ENCODE measurements around the gene GRID2.
"Not testable (repeated sequence)": the region's sequence is repeated elsewhere in the genome, so short reads cannot be mapped to it uniquely, and the experiment has no call there.

GRID2 gene

DNA sequence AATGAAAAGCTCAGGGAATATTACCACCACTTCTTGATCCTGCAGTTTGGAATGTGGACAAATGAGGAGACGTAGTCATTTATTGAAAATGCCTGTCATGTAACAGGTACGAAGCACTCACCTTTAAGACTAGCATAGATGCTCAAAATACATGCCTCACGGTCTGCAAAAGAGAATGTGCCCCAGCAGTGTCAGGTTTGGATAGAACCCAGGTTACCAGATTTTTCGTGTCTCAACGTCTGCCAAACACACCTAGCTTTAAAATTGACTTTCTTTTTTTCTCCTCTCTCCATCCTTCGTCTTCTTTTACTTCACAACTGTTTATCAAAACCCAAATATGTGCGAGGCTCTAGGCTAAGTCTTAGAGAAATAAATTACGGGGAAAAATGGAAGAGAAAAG lies 918.0 kb downstream of the GRID2 start:
- DNase-seq, result no peak

DNA sequence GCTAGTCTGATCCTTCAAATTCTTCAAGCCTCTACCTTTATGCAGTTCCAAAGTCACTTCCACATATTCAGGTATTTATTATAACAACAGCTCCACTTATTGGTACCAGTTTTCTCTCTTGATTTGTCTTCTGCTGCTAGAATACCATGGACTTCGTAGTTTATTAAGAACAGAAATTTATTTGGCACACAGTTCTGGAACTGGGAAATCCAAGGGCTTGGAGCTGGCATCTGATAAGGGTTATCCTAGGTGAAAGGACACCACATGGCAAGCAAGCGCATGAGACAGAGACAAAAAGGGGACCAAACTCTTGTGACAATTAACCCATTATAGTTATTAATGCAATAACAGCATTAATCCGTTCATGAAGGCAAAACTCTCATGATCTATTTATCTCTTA lies 924.3 kb downstream of the GRID2 start:
- no peak for DNase-seq

DNA sequence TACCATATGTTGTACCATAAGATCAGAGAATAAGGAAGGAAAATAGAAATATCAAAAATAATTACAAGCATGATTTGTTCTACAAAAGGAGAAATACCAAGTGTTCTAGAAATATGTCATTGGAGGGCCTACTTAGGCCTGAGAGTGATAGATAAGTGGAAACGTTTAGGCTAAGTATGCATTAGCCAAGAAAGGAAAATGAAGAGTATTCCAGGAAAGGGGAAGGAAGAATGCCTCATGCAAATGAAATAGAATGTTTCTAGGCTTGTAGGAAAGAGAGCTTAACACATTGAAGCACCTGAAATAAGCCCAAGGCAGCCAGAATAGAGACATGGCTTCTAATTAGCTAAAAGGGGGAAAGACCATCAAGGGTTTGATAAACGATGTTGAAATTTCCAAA lies 929.1 kb downstream of the GRID2 start:
- no peak for DNase-seq

DNA sequence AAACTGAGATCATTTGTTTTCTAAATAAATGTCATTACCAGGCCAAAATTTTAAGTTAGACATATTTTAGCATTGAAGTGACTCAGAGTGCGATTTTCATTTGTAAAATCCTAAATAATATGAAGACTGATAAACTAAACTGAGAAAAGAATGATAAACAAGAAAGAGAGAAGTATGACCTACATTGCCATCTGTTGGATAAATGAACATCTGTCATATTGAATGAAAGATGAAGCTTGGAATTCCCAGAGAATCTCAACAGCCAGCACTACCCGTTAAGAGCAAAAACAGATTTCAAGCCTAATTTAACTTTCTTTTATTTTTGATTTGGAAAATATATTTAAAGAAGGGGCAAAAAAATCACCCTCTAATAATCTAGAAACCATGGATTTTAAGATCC lies 933.8 kb downstream of the GRID2 start:
- peak; percentile 75 for DNase-seq

DNA sequence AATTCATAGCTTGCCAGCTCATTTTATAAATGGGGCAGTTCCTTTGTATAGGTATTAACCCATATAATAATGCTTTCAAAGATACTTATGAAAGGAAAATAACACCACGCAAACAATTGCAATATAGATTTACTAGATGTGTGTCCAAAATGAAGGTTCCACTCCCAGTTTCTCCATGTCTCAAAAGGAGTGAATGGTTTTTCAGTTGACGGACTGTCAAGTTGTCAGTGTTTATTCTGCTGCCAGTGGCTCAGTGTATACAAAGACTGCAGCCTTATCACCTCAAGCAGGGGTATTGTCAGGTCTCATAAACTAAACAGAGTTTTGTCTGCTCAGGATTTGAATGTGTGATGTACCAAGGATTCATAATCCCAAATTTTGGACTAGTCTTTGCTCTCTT lies 939.5 kb downstream of the GRID2 start:
- no peak for DNase-seq

DNA sequence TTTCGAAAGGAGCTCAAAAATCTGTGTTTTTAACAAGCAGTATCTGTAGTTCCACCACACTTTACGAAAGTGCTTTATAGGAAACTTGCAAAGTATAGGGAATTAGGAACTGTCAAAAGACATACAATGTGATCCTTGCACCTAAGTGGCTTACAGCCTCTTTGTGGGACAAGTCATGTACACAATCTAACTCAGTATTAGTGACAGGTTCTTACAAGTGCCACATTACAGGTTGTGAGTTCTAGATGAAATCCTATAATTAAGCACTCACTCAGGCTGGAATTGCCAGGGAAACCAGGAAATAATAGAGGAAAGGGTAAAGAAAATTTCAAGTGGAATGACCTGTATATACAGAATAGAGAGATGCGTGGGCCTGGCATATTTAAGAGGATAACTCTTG lies 957.4 kb downstream of the GRID2 start:
- DNase-seq, result no peak

DNA sequence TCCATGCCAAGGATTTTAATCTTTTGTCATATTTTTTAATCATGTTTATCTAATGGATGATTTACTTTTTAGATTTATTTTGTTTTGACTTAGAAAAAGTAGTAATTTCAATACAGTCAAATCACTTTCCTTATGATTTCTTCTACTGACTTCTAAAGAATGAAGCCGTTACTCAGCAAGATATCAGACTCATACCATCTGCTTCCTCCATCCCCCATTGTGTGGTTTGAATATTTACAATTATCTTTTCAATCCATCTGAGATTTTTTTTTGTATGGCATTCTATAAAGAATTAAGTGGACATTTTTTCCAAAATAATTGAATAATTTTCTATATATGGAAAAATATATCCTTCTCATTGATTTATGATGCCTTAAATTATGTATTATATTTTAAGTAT lies 959.4 kb downstream of the GRID2 start:
- DNase-seq, result peak; percentile 19

DNA sequence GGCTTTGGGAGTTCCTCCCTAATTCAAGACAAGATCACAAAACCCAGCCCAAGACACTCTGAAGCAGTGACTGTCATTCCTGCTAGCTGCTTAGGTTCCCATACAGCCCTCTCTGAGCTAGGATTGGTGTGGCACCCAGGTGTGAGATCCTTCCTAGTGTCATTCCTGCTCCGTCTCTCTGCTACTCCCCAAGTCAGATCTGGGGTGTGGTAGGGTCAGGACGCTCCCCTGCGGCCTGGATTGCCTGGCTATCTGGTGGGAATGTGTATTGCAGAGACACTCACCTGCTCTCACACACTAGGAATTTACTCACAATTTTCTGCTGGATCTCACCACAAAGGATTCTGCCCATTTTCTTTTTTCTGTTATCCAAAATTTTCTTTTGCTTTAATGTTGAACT lies 964.0 kb downstream of the GRID2 start:
- no peak for DNase-seq

DNA sequence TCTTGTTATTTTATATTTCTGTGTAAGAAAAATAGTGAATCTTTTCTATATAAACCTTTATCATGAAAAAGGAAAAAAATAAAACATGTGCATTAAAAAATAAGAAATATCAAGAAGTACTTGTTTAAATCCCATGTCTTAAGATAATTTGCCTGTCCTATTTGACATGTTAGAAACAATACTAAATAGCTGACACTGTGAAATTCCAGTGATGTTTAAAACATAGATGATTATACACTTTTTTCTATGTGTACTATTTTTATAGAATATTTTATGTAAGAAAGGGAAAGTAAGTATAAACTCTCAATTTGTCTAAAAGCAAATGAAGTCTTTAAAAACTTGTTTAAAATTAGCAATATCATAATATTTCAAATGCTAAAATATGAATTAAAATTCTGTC lies 981.6 kb downstream of the GRID2 start:
- no peak for DNase-seq

DNA sequence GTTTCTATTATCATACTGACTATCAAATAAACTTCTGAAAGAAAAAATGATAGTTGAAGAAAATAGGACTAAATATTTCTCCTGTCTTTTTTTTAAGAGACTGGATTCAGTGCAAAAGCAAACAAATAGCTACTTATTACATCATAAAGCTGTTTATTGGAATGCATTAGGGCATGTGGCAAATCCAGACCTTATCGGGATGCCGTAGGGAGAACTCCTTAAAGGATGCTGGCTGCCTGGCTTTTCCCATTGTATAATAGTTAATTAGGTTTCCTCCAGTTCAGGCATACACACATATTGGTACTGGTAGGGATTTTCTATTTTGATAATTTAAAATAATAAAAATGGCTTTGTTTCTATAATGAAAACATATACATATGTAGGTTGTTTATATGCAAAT lies 985.5 kb downstream of the GRID2 start:
- DNase-seq, result no peak

DNA sequence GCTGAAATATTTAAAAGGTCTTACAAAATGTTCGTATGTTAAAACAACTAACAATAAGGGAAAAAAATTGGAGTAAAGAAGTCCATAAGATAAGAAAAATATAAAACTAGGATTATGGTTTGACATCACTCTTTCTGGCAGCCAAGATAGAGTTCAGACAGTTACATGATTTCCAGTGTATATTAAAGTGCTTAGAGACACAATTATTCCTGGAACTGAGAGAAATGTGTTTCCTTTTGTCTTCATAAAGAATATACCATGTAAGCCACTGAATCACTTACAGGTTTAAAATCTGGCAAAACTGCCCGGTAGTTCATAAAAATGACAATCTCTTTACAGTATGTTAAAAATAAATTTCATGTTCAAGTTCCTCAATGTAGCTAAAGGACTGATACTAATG lies 986.1 kb downstream of the GRID2 start:
- no peak for DNase-seq

DNA sequence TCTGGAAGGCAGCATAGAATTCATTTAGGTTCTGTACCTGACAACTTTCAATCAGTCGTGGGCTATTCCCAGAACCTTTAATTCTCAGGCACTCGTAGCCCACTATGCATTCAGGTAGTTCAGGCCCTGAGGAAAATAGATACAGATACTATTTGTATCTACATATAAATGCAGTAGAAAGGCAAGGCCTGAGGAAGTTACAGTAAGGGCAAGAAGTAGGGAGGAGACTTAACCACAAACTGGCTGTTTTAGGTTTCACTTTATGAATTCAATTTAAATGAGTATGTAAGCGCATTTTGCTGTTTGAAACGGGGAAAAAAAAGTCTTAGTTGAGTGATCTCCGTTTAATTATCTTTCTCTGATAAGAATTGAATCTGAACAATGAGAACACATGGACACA lies 995.4 kb downstream of the GRID2 start:
- DNase-seq, result no peak

DNA sequence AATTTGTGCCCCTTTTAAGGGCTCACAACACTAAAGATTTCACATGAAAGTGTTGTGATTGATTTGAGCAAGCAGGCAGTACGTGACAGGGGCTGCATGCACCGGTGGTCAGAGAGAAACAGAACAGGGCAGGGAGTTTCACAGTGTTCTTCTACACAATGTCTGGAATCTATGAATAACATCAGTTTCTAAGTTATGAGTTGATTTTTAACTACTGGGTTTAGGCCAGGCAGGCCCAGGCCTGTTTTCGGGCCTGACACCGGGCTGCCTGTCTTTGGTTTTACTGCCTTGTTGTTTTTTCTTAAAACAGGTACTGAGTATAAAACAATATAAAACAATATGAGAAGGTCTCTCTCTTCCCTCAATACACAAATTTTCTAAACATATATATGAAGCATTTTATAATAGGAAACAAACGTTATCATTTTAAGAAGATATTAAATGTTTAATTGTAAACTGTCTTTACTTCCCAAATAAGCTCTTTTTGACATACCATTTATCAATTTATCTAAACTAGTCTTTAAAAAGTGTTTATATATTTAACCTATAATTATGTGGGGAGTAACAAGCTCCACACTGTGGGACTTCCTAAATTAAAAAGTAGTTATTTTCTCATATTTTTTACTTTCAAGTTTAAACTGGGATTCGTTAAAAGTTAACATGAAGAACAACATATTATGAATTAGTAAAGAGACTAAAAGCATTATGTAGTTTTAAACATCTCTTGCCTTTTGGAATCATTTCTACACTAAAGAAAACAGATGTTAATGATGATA lies 997.2 kb downstream of the GRID2 start:
- not testable (repeated sequence) for DNase-seq

DNA sequence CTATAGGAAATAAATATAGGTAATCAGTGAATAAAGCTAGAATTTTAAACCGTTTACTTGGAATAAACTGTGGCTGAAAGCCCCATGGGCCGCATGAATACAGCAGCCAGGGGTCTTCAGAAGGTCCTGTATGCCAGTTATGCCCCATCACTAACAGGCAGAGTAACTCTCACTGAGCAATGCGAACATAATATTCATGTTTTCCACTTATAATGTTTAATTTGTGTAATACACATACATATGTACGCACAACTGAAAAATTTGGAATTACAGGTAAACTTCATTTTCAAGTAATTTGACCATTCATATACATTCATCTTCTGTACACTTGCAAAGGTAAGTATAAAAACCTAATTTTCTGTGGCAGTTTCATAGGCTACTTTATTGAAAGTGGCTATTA lies 998.5 kb downstream of the GRID2 start:
- DNase-seq, result no peak

DNA sequence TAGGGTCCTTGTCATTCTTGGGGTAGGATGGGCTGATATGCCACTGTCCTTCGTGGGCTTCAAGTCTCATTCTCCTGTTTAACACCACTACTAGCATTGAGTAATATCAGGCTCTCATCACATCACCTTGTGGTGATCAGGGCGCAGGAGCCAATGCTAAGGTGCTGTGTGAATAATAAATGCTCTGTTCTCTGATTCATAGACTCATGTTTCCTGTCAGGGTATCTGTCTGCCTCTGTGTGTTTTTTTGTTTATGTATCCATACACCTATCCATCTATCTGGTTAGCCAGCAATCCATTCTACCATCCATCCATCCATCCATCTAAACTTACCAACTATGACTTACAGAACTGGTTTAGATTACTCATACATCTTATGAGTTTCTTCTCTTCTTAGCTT lies 999.7 kb downstream of the GRID2 start:
- DNase-seq, result no peak

DNA sequence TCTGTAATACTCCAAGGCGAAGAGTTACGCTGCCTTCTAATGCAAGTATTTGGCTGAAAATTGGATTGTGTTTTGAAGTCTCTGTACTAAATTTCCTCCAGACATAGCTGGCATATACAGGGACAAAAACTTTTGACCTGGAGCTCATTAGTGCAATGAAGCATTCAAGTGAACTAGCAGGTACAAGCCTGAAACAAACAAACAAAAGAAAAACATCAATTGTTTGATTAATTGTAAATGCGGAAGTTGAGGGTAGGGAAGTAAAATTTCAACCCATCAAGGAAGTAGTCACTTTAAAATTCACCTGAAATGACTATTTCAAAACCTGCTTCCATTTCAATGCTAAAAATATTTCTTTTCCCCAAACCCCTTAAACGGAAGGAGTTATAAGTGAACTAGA lies 1008.5 kb downstream of the GRID2 start:
- no peak for DNase-seq

DNA sequence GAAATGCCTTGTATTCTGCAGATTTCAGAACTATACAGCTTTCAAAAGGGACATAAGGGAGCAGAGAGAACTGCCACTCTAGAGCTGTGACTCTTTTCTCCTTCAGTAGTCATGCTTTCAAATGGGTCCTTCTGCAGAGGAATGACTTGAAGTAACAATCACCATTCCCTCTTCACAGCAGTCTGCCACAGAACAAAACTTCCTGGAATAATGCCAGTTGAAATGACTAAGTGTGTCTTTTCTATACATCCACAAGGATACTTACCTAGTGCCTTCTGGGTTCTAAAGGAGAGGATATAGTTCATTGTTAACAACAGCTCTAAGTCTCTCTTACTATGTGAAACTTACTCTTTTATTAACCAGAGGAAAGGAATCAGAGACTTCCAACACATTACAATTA lies 1009.4 kb downstream of the GRID2 start:
- DNase-seq, result no peak

DNA sequence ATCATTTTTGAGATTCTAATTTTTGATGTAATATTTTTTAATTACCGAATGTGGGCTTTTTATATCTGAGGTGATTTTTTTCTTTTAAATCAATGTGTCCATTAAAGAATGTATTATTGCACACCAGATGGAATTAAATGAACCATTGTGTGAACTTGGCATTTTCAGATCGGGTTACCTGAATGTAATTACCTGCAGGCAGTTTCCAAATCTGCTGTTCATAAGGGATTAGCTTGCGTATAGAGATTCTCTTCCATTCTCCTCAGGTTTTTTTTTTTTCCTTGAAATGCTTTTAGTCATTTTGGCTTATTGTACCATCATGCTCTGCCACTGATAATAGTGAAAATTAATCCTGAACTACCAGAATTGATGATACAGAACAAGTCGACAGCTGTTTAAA lies 1013.3 kb downstream of the GRID2 start:
- peak; percentile 69 for DNase-seq

DNA sequence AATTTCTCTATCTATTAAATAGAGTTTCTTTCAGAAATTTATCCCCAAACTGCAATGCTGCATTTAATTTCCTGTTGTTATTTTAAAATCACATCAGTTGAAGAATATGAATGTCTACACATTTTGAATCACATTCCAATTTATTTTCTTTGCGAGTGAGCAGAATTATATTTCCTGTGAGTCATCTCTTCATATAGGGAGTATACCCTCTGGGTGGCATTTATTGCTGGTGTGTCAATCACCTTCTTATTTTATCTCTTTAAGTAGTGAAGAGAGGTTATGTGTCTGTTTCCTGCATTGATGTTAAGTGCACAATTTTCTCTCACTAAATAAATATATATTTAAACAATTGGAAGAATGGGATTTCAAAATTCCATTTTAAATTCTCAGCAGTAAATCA lies 1013.8 kb downstream of the GRID2 start:
- no peak for DNase-seq

DNA sequence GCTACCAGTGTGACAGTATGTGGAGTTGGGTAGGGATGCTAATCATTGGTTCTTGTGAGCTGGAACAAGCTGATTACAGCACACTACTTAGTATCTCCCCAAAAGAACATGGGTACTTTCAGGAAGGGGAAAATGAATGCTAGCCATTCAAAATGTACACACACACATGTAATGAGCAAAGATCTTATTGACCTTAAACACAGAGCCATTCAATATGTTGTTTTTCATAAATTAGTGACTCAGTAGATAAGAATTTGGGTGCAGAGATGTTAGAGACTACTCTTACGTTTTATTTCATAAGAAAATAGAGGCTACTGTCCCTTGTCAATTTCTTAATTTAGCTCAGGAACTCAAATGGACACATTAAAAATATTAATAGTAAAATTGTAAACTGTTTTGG lies 1015.3 kb downstream of the GRID2 start:
- DNase-seq, result no peak

DNA sequence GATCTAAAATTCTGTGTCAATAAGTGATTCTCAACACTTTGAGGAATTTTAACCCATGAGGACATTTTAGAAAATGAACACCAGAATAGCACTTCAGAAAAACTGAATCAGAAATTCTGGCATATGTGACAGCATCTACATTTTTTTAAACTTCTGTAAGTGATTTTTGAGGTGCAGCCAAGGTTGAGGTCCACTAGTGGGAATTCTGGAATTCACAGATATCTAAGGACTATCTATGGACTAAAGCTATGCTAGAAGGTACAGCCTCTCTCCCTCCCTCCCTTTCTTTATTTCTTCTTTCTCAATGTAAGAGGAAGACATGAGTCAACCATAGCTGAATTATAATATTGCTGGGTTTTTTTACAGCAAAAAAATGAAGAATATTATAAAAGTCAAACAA lies 1016.6 kb downstream of the GRID2 start:
- DNase-seq, result no peak

DNA sequence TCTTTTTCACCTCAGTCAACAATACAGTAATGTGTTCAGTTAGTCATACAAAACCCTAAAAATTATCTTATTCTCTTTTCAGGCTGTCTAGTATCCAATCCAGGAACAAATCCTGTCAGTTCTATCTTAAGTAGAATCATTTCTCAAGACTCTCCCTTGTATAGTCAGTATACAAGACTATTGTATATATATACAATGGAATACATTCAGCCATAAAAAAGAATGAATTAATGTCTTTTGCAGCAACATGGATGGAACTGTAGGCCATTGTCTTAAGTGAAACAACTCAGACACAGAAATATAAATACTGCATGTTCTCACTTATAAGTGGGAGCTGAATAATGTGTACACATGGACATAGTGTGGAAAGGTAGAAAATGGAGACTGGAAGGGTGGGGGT lies 1023.6 kb downstream of the GRID2 start:
- no peak for DNase-seq

DNA sequence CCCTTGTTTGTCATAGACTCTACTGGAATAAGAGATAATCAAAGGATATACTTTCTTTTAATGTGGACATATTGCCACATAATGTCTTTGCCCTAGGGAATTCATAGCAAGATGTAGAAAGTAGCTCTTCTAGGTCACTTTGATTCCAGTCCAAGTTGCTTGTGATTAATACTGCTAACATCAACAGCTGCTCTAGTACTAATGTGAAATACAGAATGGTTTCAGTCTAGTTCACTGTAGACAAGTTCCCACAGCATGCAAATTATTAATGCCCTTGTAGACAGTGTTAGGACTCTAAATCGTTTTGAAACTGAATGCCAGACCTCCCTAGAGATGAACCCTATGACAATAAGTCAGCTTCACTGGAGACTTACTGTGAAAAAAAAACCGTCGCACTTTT lies 1030.2 kb downstream of the GRID2 start:
- DNase-seq, result peak; percentile 80

DNA sequence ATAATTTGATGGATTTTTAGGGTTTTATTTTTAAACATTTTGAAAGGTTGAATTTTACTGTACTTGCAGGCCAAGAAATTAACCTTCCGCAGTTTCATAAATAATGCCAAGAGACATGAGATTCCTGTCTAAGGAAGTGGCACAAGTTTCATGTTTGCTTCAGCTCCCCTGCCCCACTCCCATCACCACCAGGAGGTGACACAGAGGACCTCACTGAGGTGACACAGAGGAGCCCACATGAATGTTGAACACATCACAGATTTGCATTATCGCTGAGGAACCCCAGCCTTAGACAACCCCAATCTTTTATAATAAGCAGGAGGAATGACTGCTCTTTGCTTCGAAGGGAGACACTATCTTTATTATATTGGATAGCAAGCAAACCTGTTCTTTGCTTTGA lies 1033.4 kb downstream of the GRID2 start:
- DNase-seq, result no peak

DNA sequence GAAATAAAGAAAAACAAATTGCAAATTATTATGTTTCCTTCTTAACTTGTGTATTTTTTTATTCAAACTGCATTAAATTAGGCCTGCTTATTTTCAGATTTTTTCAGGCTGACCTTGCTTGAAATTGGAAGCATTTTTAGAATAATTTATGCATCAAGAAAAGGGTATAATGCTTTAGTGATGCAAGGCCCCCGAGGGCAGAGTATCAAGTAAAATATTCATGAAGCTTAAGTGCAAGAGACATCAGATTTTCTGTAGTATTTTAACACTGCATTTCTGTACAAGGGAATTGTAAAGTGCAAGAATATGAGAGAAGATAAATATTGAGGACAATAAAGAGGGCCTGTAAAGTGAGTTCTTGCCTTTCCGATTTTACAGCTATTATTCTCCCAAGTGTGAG lies 1039.0 kb downstream of the GRID2 start:
- DNase-seq, result no peak

DNA sequence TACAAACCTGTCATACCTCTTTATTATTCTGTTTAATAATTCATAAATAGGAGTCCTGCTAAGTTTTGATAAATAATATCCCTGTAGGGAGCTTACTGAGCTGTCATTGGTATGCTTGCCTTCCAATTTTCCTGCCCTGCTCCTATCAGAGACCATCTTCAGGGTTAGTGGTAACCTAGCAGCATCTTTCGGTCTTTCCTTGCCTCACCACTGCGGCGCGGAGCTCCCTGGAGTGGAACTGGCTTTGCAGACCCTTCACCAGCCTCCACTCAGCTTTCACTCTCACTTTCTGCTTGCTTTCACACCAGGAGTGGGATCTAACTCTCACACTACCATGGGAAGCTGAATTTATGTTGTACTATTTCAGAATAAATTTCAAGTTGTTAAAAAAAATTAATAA lies 1043.1 kb downstream of the GRID2 start:
- no peak for DNase-seq
